ENCODE measurements around the gene SAMD5.

The SAMD5 gene

GRCh38 chr6:147579667-147580066 lies 71.2 kb downstream of the SAMD5 start:
- no peaks in the 10 kb centered on the region for H3K36me3 ChIP-seq (ENCODE audit: control insufficient read depth in 5 of 5, insufficient read depth in 5 of 5, low read length in 5 of 5)
- H3K9me3 ChIP-seq (ENCODE audit: control insufficient read depth in 5 of 5, low read length in 5 of 5), result peaks cover 0 to 2% (median 0%) of the 10 kb centered on the region in 5 donors
- H3K4me3 ChIP-seq (ENCODE audit: low read depth in 1 of 5, low read length in 5 of 5), result no peak overlapping the region
- H3K4me1 ChIP-seq (ENCODE audit: control insufficient read depth in 5 of 5, insufficient read depth in 5 of 5, low read length in 5 of 5), result peaks cover 0 to 5% (median 0%) of the 10 kb centered on the region in 5 donors
- no peak overlapping the region for H3K27ac ChIP-seq (ENCODE audit: low read depth, low read length)
- H3K9ac ChIP-seq (ENCODE audit: low read length in 5 of 5), result no peak overlapping the region
- H3K27me3 ChIP-seq (ENCODE audit: control insufficient read depth in 5 of 5, insufficient read depth in 4 of 5, low read length in 5 of 5), result peaks cover 0 to 3% (median 0%) of the 10 kb centered on the region in 5 donors

GRCh38 chr6:147582991-147583390 lies 74.5 kb downstream of the SAMD5 start:
- H3K9me3 ChIP-seq (ENCODE audit: control insufficient read depth in 5 of 5, low read length in 5 of 5), result peaks cover 0 to 2% (median 0%) of the 10 kb centered on the region in 5 donors
- H3K4me1 ChIP-seq (ENCODE audit: control insufficient read depth in 5 of 5, insufficient read depth in 5 of 5, low read length in 5 of 5), result peaks cover 0 to 5% (median 0%) of the 10 kb centered on the region in 5 donors
- no peak overlapping the region for H3K4me3 ChIP-seq (ENCODE audit: low read depth in 1 of 5, low read length in 5 of 5)
- H3K9ac ChIP-seq (ENCODE audit: low read length in 5 of 5), result no peak overlapping the region
- peaks cover 0 to 3% (median 0%) of the 10 kb centered on the region in 5 donors for H3K27me3 ChIP-seq (ENCODE audit: control insufficient read depth in 5 of 5, insufficient read depth in 4 of 5, low read length in 5 of 5)
- H3K36me3 ChIP-seq (ENCODE audit: control insufficient read depth in 5 of 5, insufficient read depth in 5 of 5, low read length in 5 of 5), result no peaks in the 10 kb centered on the region
- H3K27ac ChIP-seq (ENCODE audit: low read depth, low read length), result no peak overlapping the region

GRCh38 chr6:147585256-147585655 lies 76.8 kb downstream of the SAMD5 start:
- H3K9ac ChIP-seq (ENCODE audit: low read length in 5 of 5), result no peak overlapping the region
- H3K27ac ChIP-seq (ENCODE audit: low read depth, low read length), result no peak overlapping the region
- peaks cover 0 to 3% (median 0%) of the 10 kb centered on the region in 5 donors for H3K27me3 ChIP-seq (ENCODE audit: control insufficient read depth in 5 of 5, insufficient read depth in 4 of 5, low read length in 5 of 5)
- H3K36me3 ChIP-seq (ENCODE audit: control insufficient read depth in 5 of 5, insufficient read depth in 5 of 5, low read length in 5 of 5), result no peaks in the 10 kb centered on the region
- no peaks in the 10 kb centered on the region for H3K4me1 ChIP-seq (ENCODE audit: control insufficient read depth in 5 of 5, insufficient read depth in 5 of 5, low read length in 5 of 5)
- no peak overlapping the region for H3K4me3 ChIP-seq (ENCODE audit: low read depth in 1 of 5, low read length in 5 of 5)
- no peaks in the 10 kb centered on the region for H3K9me3 ChIP-seq (ENCODE audit: control insufficient read depth in 5 of 5, low read length in 5 of 5)

GRCh38 chr6:147586044-147586443 lies 77.6 kb downstream of the SAMD5 start:
- Histone ChIP-seq H3K27me3 (ENCODE audit: control insufficient read depth in 5 of 5, insufficient read depth in 4 of 5, low read length in 5 of 5) (peaks cover 0 to 3% (median 0%) of the 10 kb centered on the region in 5 donors), H3K4me3 (ENCODE audit: low read depth in 1 of 5, low read length in 5 of 5) (no peak overlapping the region), H3K27ac (ENCODE audit: low read depth, low read length) (no peak overlapping the region), H3K9me3 (ENCODE audit: control insufficient read depth in 5 of 5, low read length in 5 of 5) (no peaks in the 10 kb centered on the region), H3K9ac (ENCODE audit: low read length in 5 of 5) (no peak overlapping the region), H3K4me1 (ENCODE audit: control insufficient read depth in 5 of 5, insufficient read depth in 5 of 5, low read length in 5 of 5) (no peaks in the 10 kb centered on the region), H3K36me3 (ENCODE audit: control insufficient read depth in 5 of 5, insufficient read depth in 5 of 5, low read length in 5 of 5) (no peaks in the 10 kb centered on the region)

- H3K9ac ChIP-seq (ENCODE audit: low read length in 5 of 5), result no peak overlapping the region
- no peaks in the 10 kb centered on the region for H3K27me3 ChIP-seq (ENCODE audit: control insufficient read depth in 5 of 5, insufficient read depth in 4 of 5, low read length in 5 of 5)
- no peaks in the 10 kb centered on the region for H3K9me3 ChIP-seq (ENCODE audit: control insufficient read depth in 5 of 5, low read length in 5 of 5)
- H3K4me1 ChIP-seq (ENCODE audit: control insufficient read depth in 5 of 5, insufficient read depth in 5 of 5, low read length in 5 of 5), result no peaks in the 10 kb centered on the region
- H3K36me3 ChIP-seq (ENCODE audit: control insufficient read depth in 5 of 5, insufficient read depth in 5 of 5, low read length in 5 of 5), result no peaks in the 10 kb centered on the region
- H3K27ac ChIP-seq (ENCODE audit: low read depth, low read length), result no peak overlapping the region
- no peak overlapping the region for H3K4me3 ChIP-seq (ENCODE audit: low read depth in 1 of 5, low read length in 5 of 5)
These were observed 79.4 kb downstream of the SAMD5 start for GRCh38 chr6:147587907-147588306.

- Histone ChIP-seq H3K27ac (ENCODE audit: low read depth, low read length) (no peak overlapping the region), H3K4me3 (ENCODE audit: low read depth in 1 of 5, low read length in 5 of 5) (no peak overlapping the region), H3K9ac (ENCODE audit: low read length in 5 of 5) (no peak overlapping the region), H3K36me3 (ENCODE audit: control insufficient read depth in 5 of 5, insufficient read depth in 5 of 5, low read length in 5 of 5) (no peaks in the 10 kb centered on the region), H3K9me3 (ENCODE audit: control insufficient read depth in 5 of 5, low read length in 5 of 5) (no peaks in the 10 kb centered on the region), H3K4me1 (ENCODE audit: control insufficient read depth in 5 of 5, insufficient read depth in 5 of 5, low read length in 5 of 5) (no peaks in the 10 kb centered on the region), H3K27me3 (ENCODE audit: control insufficient read depth in 5 of 5, insufficient read depth in 4 of 5, low read length in 5 of 5) (no peaks in the 10 kb centered on the region)
These were observed 80.0 kb downstream of the SAMD5 start for GRCh38 chr6:147588469-147588868.

- Histone ChIP-seq H3K27me3 (ENCODE audit: control insufficient read depth in 5 of 5, insufficient read depth in 4 of 5, low read length in 5 of 5) (no peaks in the 10 kb centered on the region), H3K36me3 (ENCODE audit: control insufficient read depth in 5 of 5, insufficient read depth in 5 of 5, low read length in 5 of 5) (no peaks in the 10 kb centered on the region), H3K27ac (ENCODE audit: low read depth, low read length) (no peak overlapping the region), H3K4me1 (ENCODE audit: control insufficient read depth in 5 of 5, insufficient read depth in 5 of 5, low read length in 5 of 5) (no peaks in the 10 kb centered on the region), H3K9ac (ENCODE audit: low read length in 5 of 5) (no peak overlapping the region), H3K4me3 (ENCODE audit: low read depth in 1 of 5, low read length in 5 of 5) (no peak overlapping the region), H3K9me3 (ENCODE audit: control insufficient read depth in 5 of 5, low read length in 5 of 5) (no peaks in the 10 kb centered on the region)
These were observed 81.3 kb downstream of the SAMD5 start for GRCh38 chr6:147589739-147590250.

GRCh38 chr6:147595961-147596360 lies 87.5 kb downstream of the SAMD5 start:
- Histone ChIP-seq H3K36me3 (ENCODE audit: control insufficient read depth in 5 of 5, insufficient read depth in 5 of 5, low read length in 5 of 5) (no peaks in the 10 kb centered on the region), H3K9me3 (ENCODE audit: control insufficient read depth in 5 of 5, low read length in 5 of 5) (no peaks in the 10 kb centered on the region), H3K9ac (ENCODE audit: low read length in 5 of 5) (no peak overlapping the region), H3K27me3 (ENCODE audit: control insufficient read depth in 5 of 5, insufficient read depth in 4 of 5, low read length in 5 of 5) (no peaks in the 10 kb centered on the region), H3K27ac (ENCODE audit: low read depth, low read length) (no peak overlapping the region), H3K4me1 (ENCODE audit: control insufficient read depth in 5 of 5, insufficient read depth in 5 of 5, low read length in 5 of 5) (no peaks in the 10 kb centered on the region), H3K4me3 (ENCODE audit: low read depth in 1 of 5, low read length in 5 of 5) (no peak overlapping the region)

GRCh38 chr6:147603392-147604081 lies 95.0 kb downstream of the SAMD5 start:
- peaks cover 0 to 13% (median 3%) of the 10 kb centered on the region in 5 donors for H3K4me1 ChIP-seq (ENCODE audit: control insufficient read depth in 5 of 5, insufficient read depth in 5 of 5, low read length in 5 of 5)
- H3K27ac ChIP-seq (ENCODE audit: low read depth, low read length), result no peak overlapping the region
- H3K27me3 ChIP-seq (ENCODE audit: control insufficient read depth in 5 of 5, insufficient read depth in 4 of 5, low read length in 5 of 5), result no peaks in the 10 kb centered on the region
- no peak overlapping the region for H3K9ac ChIP-seq (ENCODE audit: low read length in 5 of 5)
- H3K36me3 ChIP-seq (ENCODE audit: control insufficient read depth in 5 of 5, insufficient read depth in 5 of 5, low read length in 5 of 5), result no peaks in the 10 kb centered on the region
- H3K9me3 ChIP-seq (ENCODE audit: control insufficient read depth in 5 of 5, low read length in 5 of 5), result no peaks in the 10 kb centered on the region
- H3K4me3 ChIP-seq (ENCODE audit: low read depth in 1 of 5, low read length in 5 of 5), result no peak overlapping the region

- H3K4me3 ChIP-seq (ENCODE audit: low read depth in 1 of 5, low read length in 5 of 5), result no peak overlapping the region
- H3K27ac ChIP-seq (ENCODE audit: low read depth, low read length), result no peak overlapping the region
These were observed 95.9 kb downstream of the SAMD5 start for GRCh38 chr6:147604373-147604772.

More at GRCh38 chr6:147604373-147604772, 95.9 kb downstream of the SAMD5 start:
- Histone ChIP-seq H3K9me3 (ENCODE audit: control insufficient read depth in 5 of 5, low read length in 5 of 5) (no peaks in the 10 kb centered on the region), H3K27me3 (ENCODE audit: control insufficient read depth in 5 of 5, insufficient read depth in 4 of 5, low read length in 5 of 5) (no peaks in the 10 kb centered on the region), H3K9ac (ENCODE audit: low read length in 5 of 5) (no peak overlapping the region), H3K4me1 (ENCODE audit: control insufficient read depth in 5 of 5, insufficient read depth in 5 of 5, low read length in 5 of 5) (peaks cover 0 to 13% (median 3%) of the 10 kb centered on the region in 5 donors), H3K36me3 (ENCODE audit: control insufficient read depth in 5 of 5, insufficient read depth in 5 of 5, low read length in 5 of 5) (no peaks in the 10 kb centered on the region)

Data from subcutaneous abdominal adipose tissue (tissue), 5 donors.